Measurements from ENCODE around the gene RARRES2.
"Not testable (repeated sequence)": the region's sequence is repeated elsewhere in the genome, so short reads cannot be mapped to it uniquely, and the experiment has no call there.

GRCh38 chr7:150305259-150305902 is 36.0 kb downstream of the RARRES2 start:
- TF ChIP-seq CTCF (IDR thresholded peaks at IDR 0.05; ENCODE audit: insufficient read depth, low read length, poor library complexity, severe bottlenecking); EZH2phosphoT487 (conservative IDR thresholded peaks at IDR 0.05; ENCODE audit: low read length): not testable (repeated sequence)

All from SU-DHL-6 (cell line).